ENCODE data around the gene MED28. TPM values are rescaled to one million over a fixed set of nuclear protein-coding genes. Genes with fewer than 3 reads are reported as not detected.
"Not testable (repeated sequence)": the region's sequence is repeated elsewhere in the genome, so short reads cannot be mapped to it uniquely, and the experiment has no call there.

MED28 gene
- total and polyA plus RNA-seq, 10 of the 15 experiments (the other 5 are each of a cell fraction or from before 2014, with no cell fraction given), result 19.9 to 77.4 (median 52.0) TPM

- not testable (repeated sequence) for H3K4me1 ChIP-seq (ENCODE audit: control insufficient read depth, insufficient read depth, low read length); FAIRE-seq; H3K27ac ChIP-seq (ENCODE audit: control insufficient read depth, insufficient read depth); ATAC-seq; H3K9ac ChIP-seq (ENCODE audit: control insufficient read depth, insufficient read depth, low read length); H3K9me3 ChIP-seq (replicated peaks; ENCODE audit: control insufficient read depth, insufficient read depth, low read length); H2AFZ ChIP-seq (ENCODE audit: control insufficient read depth, low read depth, low read length); H3K27me3 ChIP-seq (replicated peaks in 1 of 2; ENCODE audit: control insufficient read depth in 2 of 2, insufficient read depth in 2 of 2, low read length in 1 of 2); H4K20me1 ChIP-seq (ENCODE audit: control insufficient read depth, insufficient read depth); H3K4me2 ChIP-seq (ENCODE audit: control insufficient read depth, insufficient read depth); H3K36me3 ChIP-seq (ENCODE audit: control insufficient read depth in 2 of 2, insufficient read depth in 2 of 2, low read length in 1 of 2); BruUV-seq (replicated peaks); DNase-seq (ENCODE audit: low read depth, low spot score); H3K4me3 ChIP-seq
- H3K79me2 ChIP-seq (ENCODE audit: control insufficient read depth, insufficient read depth, low read length), result peaks cover 29% of the 10 kb centered on the region
- intact Hi-C loops (cut with micrococcal nuclease; ENCODE audit: unreplicated experiment) (loop anchor here (5.0 kb wide), 1 partner anchor 238 kb away; no protein-coding TSS in a partner anchor), in situ Hi-C loops (cut with MboI) (loop anchor here (10.0 kb wide), 1 partner anchor 450 kb away; the partner anchor contains the start of gene LCORL)
- ChIA-PET RAD21 (ENCODE audit: unreplicated experiment) (interaction anchor here (0.6 to 2.3 kb wide), 2 partner anchors 19 to 26 kb away, joined by 3 to 11 read pairs; no protein-coding TSS in a partner anchor), POLR2A (interaction anchor here (0.7 to 2.1 kb wide), 4 partner anchors 39 to 967 kb away, joined by 3 to 17 read pairs (median 3); partner anchors contain the start of gene MED28), CTCF (interaction anchor here (1.2 to 2.5 kb wide), 3 partner anchors 9 to 26 kb away, joined by 3 to 11 read pairs (median 4); no protein-coding TSS in a partner anchor), SMC1A (ENCODE audit: uncharacterized antibody, unreplicated experiment) (interaction anchor here (0.9 to 1.9 kb wide), 2 partner anchors 17 to 234 kb away, joined by 3 to 5 read pairs; no protein-coding TSS in a partner anchor)
- WGBS (ENCODE audit: insufficient coverage, insufficient replicate concordance, low lambda C conversion rate, missing lambda C conversion rate), result 96% methylated on average over 12 of the region's 12 CpGs
Measured at GRCh38 chr4:17575177-17575576, 39.3 kb upstream of the MED28 start.

GRCh38 chr4:17576932-17577664 is 37.3 kb upstream of the MED28 start, which contains the start of gene LAP3:
TSS of gene LAP3 (plus strand) at chr4:17577198. CDS start at chr4:17577466, 268 bp downstream.
- intact Hi-C loops (cut with micrococcal nuclease; ENCODE audit: unreplicated experiment), result loop anchor here (1.0 to 5.0 kb wide), 5 partner anchors 28 to 444 kb away; partner anchors contain the start of genes DCAF16, LCORL, MED28 and NCAPG
- H3K27me3 ChIP-seq (replicated peaks in 1 of 2; ENCODE audit: control insufficient read depth in 2 of 2, insufficient read depth in 2 of 2, low read length in 1 of 2), result no peaks in the 10 kb centered on the region
- no peaks in the 10 kb centered on the region for H4K20me1 ChIP-seq (ENCODE audit: control insufficient read depth, insufficient read depth)
- H2AFZ ChIP-seq (ENCODE audit: control insufficient read depth, low read depth, low read length), result peak within 1 kb of the TSS; percentile 48
- H3K36me3 ChIP-seq (ENCODE audit: control insufficient read depth in 2 of 2, insufficient read depth in 2 of 2, low read length in 1 of 2), result peaks cover 2% of the 10 kb centered on the region in 2 experiments; a peak in 2 of 4 replicates
- ChIA-PET CTCF (interaction anchor here (1.2 kb wide), 3 partner anchors 28 to 38 kb away, joined by 4 to 7 read pairs (median 5); no protein-coding TSS in a partner anchor), POLR2A (interaction anchor here (0.6 to 2.1 kb wide), 12 partner anchors 18 to 443 kb away, joined by 3 to 17 read pairs (median 3); partner anchors contain the start of genes DCAF16 and MED28), RAD21 (ENCODE audit: unreplicated experiment) (interaction anchor here (1.0 to 2.0 kb wide), 5 partner anchors 18 to 233 kb away, joined by 3 to 8 read pairs (median 5); partner anchors contain the start of genes DCAF16 and MED28), SMC1A (ENCODE audit: uncharacterized antibody, unreplicated experiment) (interaction anchor here (0.6 to 2.2 kb wide), 4 partner anchors 18 to 231 kb away, joined by 5 to 9 read pairs (median 5); no protein-coding TSS in a partner anchor)
- peaks cover 39% of the 10 kb centered on the region for H3K79me2 ChIP-seq (ENCODE audit: control insufficient read depth, insufficient read depth, low read length)
- no TSS peak for BruUV-seq (replicated peaks)
- peak within 1 kb of the TSS; percentile 95 for H3K9ac ChIP-seq (ENCODE audit: control insufficient read depth, insufficient read depth, low read length)
- H3K4me3 ChIP-seq, result peak within 1 kb of the TSS; percentile 97
- WGBS (ENCODE audit: insufficient coverage, insufficient replicate concordance, low lambda C conversion rate, missing lambda C conversion rate), result under 1% methylated on average over 86 of the region's 91 CpGs
- FAIRE-seq (peak; percentile 96), ATAC-seq (peak; percentile 90), DNase-seq (ENCODE audit: low read depth, low spot score) (peak; percentile 91)
- H3K9me3 ChIP-seq (replicated peaks; ENCODE audit: control insufficient read depth, insufficient read depth, low read length), result no peaks in the 10 kb centered on the region
- in situ Hi-C loops (cut with MboI), result loop anchor here (10.0 kb wide), 1 partner anchor 448 kb away; the partner anchor contains the start of gene LCORL
- H3K27ac ChIP-seq (ENCODE audit: control insufficient read depth, insufficient read depth), result peak within 1 kb of the TSS; percentile 96
- peaks cover 7% of the 10 kb centered on the region for H3K4me1 ChIP-seq (ENCODE audit: control insufficient read depth, insufficient read depth, low read length)
- H3K4me2 ChIP-seq (ENCODE audit: control insufficient read depth, insufficient read depth), result peak within 1 kb of the TSS; percentile 73
- TF ChIP-seq, protein P1, sequence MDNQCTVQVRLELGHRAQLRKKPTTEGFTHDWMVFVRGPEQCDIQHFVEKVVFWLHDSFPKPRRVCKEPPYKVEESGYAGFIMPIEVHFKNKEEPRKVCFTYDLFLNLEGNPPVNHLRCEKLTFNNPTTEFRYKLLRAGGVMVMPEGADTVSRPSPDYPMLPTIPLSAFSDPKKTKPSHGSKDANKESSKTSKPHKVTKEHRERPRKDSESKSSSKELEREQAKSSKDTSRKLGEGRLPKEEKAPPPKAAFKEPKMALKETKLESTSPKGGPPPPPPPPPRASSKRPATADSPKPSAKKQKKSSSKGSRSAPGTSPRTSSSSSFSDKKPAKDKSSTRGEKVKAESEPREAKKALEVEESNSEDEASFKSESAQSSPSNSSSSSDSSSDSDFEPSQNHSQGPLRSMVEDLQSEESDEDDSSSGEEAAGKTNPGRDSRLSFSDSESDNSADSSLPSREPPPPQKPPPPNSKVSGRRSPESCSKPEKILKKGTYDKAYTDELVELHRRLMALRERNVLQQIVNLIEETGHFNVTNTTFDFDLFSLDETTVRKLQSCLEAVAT (IDR thresholded peaks at IDR 0.05), result peak; percentile 32; the same call in 1 of the 2 replicates
- TF ChIP-seq EGR1 (IDR thresholded peaks at IDR 0.05; ENCODE audit: borderline replicate concordance in 1 of 2, low read depth in 2 of 2, low read length in 2 of 2), result peak; percentile 45 to 97
- peak; percentile 75; the same call in 1 of the 2 replicates for TF ChIP-seq ZNF207 (IDR thresholded peaks at IDR 0.05; ENCODE audit: borderline replicate concordance)
- TF ChIP-seq PKNOX1 (IDR thresholded peaks at IDR 0.05), result peak; percentile 74
- peak; percentile 17 for TF ChIP-seq HDGF (IDR thresholded peaks at IDR 0.05)
- TF ChIP-seq CEBPB (IDR thresholded peaks at IDR 0.05; ENCODE audit: borderline replicate concordance in 1 of 2, low read depth in 2 of 2, low read length in 2 of 2), result no peak
- peak; percentile 99 for TF ChIP-seq ATF7 (IDR thresholded peaks at IDR 0.05; ENCODE audit: low read depth)
- TF ChIP-seq CBFB (IDR thresholded peaks at IDR 0.05; ENCODE audit: low read depth), result peak; percentile 84
- TF ChIP-seq STAT1 (conservative IDR thresholded peaks at IDR 0.05), result peak; percentile 86; the same call in 1 of the 2 replicates
- TF ChIP-seq MEF2B (IDR thresholded peaks at IDR 0.05; ENCODE audit: partially characterized antibody, poor library complexity, severe bottlenecking), result peak; percentile 10

Data from GM12878 (cell line).